Activated T-helper 17 cell treated with anti-CD3 and anti-CD28 coated beads, Interleukin-2, amount 50 U/mL, for 72 hours (primary cell): ENCODE results near the gene FIGNL2. TPM values are rescaled to one million over a fixed set of nuclear protein-coding genes. Genes with fewer than 3 reads are reported as not detected.

Source experiments
- ATAC-seq: fragments of 150-1000 bp; cut with Tn5 transposase; replicated peaks from 2 replicates; pipeline ENCODE4 v1.10.0; 2021; ENCODE audit warnings: mild to moderate bottlenecking, moderate library complexity
- H3K27ac Mint-ChIP-seq: one replicate; pipeline ENCODE4 v1.8.0; 2022; ENCODE audit warnings: mixed read lengths
- H3K27me3 Mint-ChIP-seq: one replicate; pipeline ENCODE4 v1.8.0; 2022; ENCODE audit warnings: mixed read lengths
- H3K36me3 Mint-ChIP-seq: one replicate; pipeline ENCODE4 v1.8.0; 2022; ENCODE audit warnings: low read depth, mild to moderate bottlenecking, mixed read lengths
- H3K4me1 Mint-ChIP-seq: one replicate; pipeline ENCODE4 v1.8.0; 2022; ENCODE audit warnings: mixed read lengths
- H3K4me3 Mint-ChIP-seq: one replicate; pipeline ENCODE4 v1.8.0; 2022; ENCODE audit warnings: mild to moderate bottlenecking, mixed read lengths
- H3K9me3 Mint-ChIP-seq: one replicate; pipeline ENCODE4 v1.8.0; 2022; ENCODE audit warnings: mixed read lengths
- total RNA-seq, 2 donors: library from RNA; stranded (reverse); gene quantifications; one replicate each; pipeline ENCODE4 v1.2.3, GENCODE V29; 2022

FIGNL2 gene
- total RNA-seq: under 1 TPM; 0.50 to 0.53 TPM

GRCh38 chr12:51848326-51848727 is at the start of gene FIGNL2:
Gene FIGNL2 (minus strand): TSS chr12:51848718. CDS start chr12:51822413, 26,305 bp downstream.
- H3K27ac Mint-ChIP-seq: no peak within 1 kb of the TSS
- H3K9me3 Mint-ChIP-seq: no peaks in the 10 kb centered on the region
- H3K36me3 Mint-ChIP-seq: no peaks in the 10 kb centered on the region
- H3K4me3 Mint-ChIP-seq: peak within 1 kb of the TSS; percentile 33
- peaks cover 8% of the 10 kb centered on the region for H3K4me1 Mint-ChIP-seq
- H3K27me3 Mint-ChIP-seq: peaks cover 26% of the 10 kb centered on the region
- no peak for ATAC-seq

GRCh38 chr12:51897181-51897580 is 48.7 kb upstream of the FIGNL2 start:
- Mint-ChIP-seq H3K4me3 (no peak overlapping the region), H3K9me3 (no peaks in the 10 kb centered on the region), H3K4me1 (no peaks in the 10 kb centered on the region), H3K36me3 (no peaks in the 10 kb centered on the region), H3K27ac (no peak overlapping the region), H3K27me3 (peaks cover 16% of the 10 kb centered on the region)
- ATAC-seq: no peak

GRCh38 chr12:51896236-51896635 is 47.7 kb upstream of the FIGNL2 start:
- no peak for ATAC-seq
- Mint-ChIP-seq H3K27ac (no peak overlapping the region), H3K4me1 (no peaks in the 10 kb centered on the region), H3K9me3 (no peaks in the 10 kb centered on the region), H3K36me3 (no peaks in the 10 kb centered on the region), H3K27me3 (peaks cover 16% of the 10 kb centered on the region), H3K4me3 (no peak overlapping the region)

GRCh38 chr12:51895378-51896135 is 47.0 kb upstream of the FIGNL2 start:
- Mint-ChIP-seq H3K27ac (no peak overlapping the region), H3K9me3 (no peaks in the 10 kb centered on the region), H3K27me3 (peaks cover 16% of the 10 kb centered on the region), H3K4me1 (no peaks in the 10 kb centered on the region), H3K36me3 (no peaks in the 10 kb centered on the region), H3K4me3 (no peak overlapping the region)
- ATAC-seq: no peak

GRCh38 chr12:51893786-51894185 is 45.3 kb upstream of the FIGNL2 start:
- H3K9me3 Mint-ChIP-seq: no peaks in the 10 kb centered on the region
- no peaks in the 10 kb centered on the region for H3K36me3 Mint-ChIP-seq
- H3K4me1 Mint-ChIP-seq: no peaks in the 10 kb centered on the region
- H3K27ac Mint-ChIP-seq: no peak overlapping the region
- peaks cover 16% of the 10 kb centered on the region for H3K27me3 Mint-ChIP-seq
- ATAC-seq: no peak
- H3K4me3 Mint-ChIP-seq: no peak overlapping the region

GRCh38 chr12:51891843-51892242 is 43.3 kb upstream of the FIGNL2 start:
- ATAC-seq: no peak
- H3K27ac Mint-ChIP-seq: no peak overlapping the region
- no peaks in the 10 kb centered on the region for H3K36me3 Mint-ChIP-seq
- H3K9me3 Mint-ChIP-seq: no peaks in the 10 kb centered on the region
- peaks cover 13% of the 10 kb centered on the region for H3K27me3 Mint-ChIP-seq
- H3K4me3 Mint-ChIP-seq: no peak overlapping the region
- no peaks in the 10 kb centered on the region for H3K4me1 Mint-ChIP-seq

- no peaks in the 10 kb centered on the region for H3K36me3 Mint-ChIP-seq
- H3K27ac Mint-ChIP-seq: no peak overlapping the region
- H3K9me3 Mint-ChIP-seq: no peaks in the 10 kb centered on the region
- peaks cover 6% of the 10 kb centered on the region for H3K27me3 Mint-ChIP-seq
- no peak overlapping the region for H3K4me3 Mint-ChIP-seq
- H3K4me1 Mint-ChIP-seq: peaks cover 5% of the 10 kb centered on the region
- ATAC-seq: no peak
These were observed 42.1 kb upstream of the FIGNL2 start for GRCh38 chr12:51890511-51891171.

- Mint-ChIP-seq H3K27me3 (peaks cover 6% of the 10 kb centered on the region), H3K4me3 (no peak overlapping the region), H3K4me1 (peaks cover 7% of the 10 kb centered on the region)
These were observed 41.6 kb upstream of the FIGNL2 start for GRCh38 chr12:51890133-51890464.

GRCh38 chr12:51889216-51890132 is 41.0 kb upstream of the FIGNL2 start:
- Mint-ChIP-seq H3K36me3 (no peaks in the 10 kb centered on the region), H3K9me3 (no peaks in the 10 kb centered on the region), H3K27ac (no peak overlapping the region), H3K4me3 (no peak overlapping the region), H3K27me3 (peaks cover 6% of the 10 kb centered on the region), H3K4me1 (peaks cover 8% of the 10 kb centered on the region)
- no peak for ATAC-seq

More at GRCh38 chr12:51890133-51890464, 41.6 kb upstream of the FIGNL2 start:
- no peak for ATAC-seq
- Mint-ChIP-seq H3K9me3 (no peaks in the 10 kb centered on the region), H3K36me3 (no peaks in the 10 kb centered on the region), H3K27ac (no peak overlapping the region)

GRCh38 chr12:51888316-51889215 is 40.0 kb upstream of the FIGNL2 start:
- no peak for ATAC-seq
- Mint-ChIP-seq H3K36me3 (no peaks in the 10 kb centered on the region), H3K4me1 (peaks cover 8% of the 10 kb centered on the region)

GRCh38 chr12:51887476-51888315 is 39.2 kb upstream of the FIGNL2 start, which contains the start of gene ANKRD33:
Gene ANKRD33 (plus strand): TSS chr12:51888103. CDS start chr12:51888187, 84 bp downstream.
- H3K9me3 Mint-ChIP-seq: no peaks in the 10 kb centered on the region
- no peak within 1 kb of the TSS for H3K4me3 Mint-ChIP-seq
- H3K27me3 Mint-ChIP-seq: peaks cover 3% of the 10 kb centered on the region
- no peak for ATAC-seq
- peaks cover 8% of the 10 kb centered on the region for H3K4me1 Mint-ChIP-seq
- no peaks in the 10 kb centered on the region for H3K36me3 Mint-ChIP-seq
- H3K27ac Mint-ChIP-seq: no peak within 1 kb of the TSS

More at GRCh38 chr12:51888316-51889215, 40.0 kb upstream of the FIGNL2 start:
- peaks cover 4% of the 10 kb centered on the region for H3K27me3 Mint-ChIP-seq
- H3K9me3 Mint-ChIP-seq: no peaks in the 10 kb centered on the region
- no peak overlapping the region for H3K27ac Mint-ChIP-seq
- H3K4me3 Mint-ChIP-seq: no peak overlapping the region

GRCh38 chr12:51886021-51886710 is 37.6 kb upstream of the FIGNL2 start:
- Mint-ChIP-seq H3K27me3 (peaks cover 3% of the 10 kb centered on the region), H3K27ac (peak overlapping the region; percentile 80), H3K9me3 (no peaks in the 10 kb centered on the region), H3K4me3 (peak overlapping the region; percentile 62), H3K36me3 (no peaks in the 10 kb centered on the region), H3K4me1 (peaks cover 8% of the 10 kb centered on the region)
- ATAC-seq: peak; percentile 96
